SIG-M5 treated with dmso at 0.1 percent for 504 hours (cell line): ENCODE data around the gene LRP5.
A peak's percentile ranks its signal among the peaks of the same experiment; 100 is the strongest.
"Not testable (repeated sequence)": the region's sequence is repeated elsewhere in the genome, so short reads cannot be mapped to it uniquely, and the experiment has no call there.

Source experiments
- DNase-seq: peaks from one replicate; lab custom pipeline; 2025; ENCODE audit not compliant: unreplicated experiment; lab: John Stamatoyannopoulos, UW

LRP5 gene

GRCh38 chr11:68438658-68439259 is 126.4 kb downstream of the LRP5 start:
- DNase-seq: no peak

DNA sequence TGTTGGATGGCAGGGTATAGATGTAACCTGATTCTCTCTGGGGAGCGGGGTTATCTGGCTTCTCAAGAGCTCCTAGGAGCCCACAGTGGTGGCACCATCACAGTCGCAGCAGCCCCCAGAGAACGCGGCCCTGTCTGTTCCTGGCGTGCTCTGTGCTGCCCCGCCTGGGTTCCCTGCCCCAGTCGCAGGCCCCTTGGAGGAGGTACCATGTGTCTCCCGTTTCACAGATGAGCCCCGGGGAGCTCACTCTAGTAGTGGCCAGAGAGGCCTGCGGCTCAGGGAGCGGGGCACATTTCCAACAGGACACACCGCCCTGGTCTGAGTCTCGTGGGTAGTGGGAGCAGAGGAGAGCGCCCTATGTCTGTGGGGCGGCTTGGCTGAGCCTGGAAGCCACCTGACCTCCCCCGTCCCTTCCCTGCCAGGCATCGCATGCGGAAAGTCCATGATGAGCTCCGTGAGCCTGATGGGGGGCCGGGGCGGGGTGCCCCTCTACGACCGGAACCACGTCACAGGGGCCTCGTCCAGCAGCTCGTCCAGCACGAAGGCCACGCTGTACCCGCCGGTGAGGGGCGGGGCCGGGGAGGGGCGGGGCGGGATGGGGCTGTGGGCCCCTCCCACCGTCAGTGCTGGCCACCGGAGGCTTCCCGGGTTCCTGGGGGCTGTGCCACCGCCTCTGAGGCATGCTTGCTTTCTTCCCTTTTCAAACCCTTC is 127.1 kb downstream of the LRP5 start:
- DNase-seq: no peak

DNA sequence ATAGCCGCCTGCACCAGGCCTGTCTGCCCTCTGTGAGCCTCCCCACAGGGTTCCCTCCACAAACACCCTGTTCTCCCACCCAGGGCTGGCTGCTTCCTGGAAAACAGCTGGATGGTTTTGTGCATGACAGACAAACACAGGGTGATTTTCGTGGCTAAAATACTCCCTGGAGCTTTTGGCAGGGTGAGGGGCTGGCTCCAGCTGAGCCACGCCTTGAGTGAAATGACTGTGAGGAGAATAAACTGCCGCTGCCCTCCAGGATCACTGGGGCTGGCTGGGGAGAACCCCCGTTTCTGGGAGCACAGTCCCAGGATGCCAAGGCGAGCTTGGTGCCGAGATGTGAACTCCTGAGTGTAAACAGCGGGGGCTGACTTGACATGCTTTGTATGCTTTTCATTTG is 127.8 kb downstream of the LRP5 start:
- DNase-seq: no peak

DNA sequence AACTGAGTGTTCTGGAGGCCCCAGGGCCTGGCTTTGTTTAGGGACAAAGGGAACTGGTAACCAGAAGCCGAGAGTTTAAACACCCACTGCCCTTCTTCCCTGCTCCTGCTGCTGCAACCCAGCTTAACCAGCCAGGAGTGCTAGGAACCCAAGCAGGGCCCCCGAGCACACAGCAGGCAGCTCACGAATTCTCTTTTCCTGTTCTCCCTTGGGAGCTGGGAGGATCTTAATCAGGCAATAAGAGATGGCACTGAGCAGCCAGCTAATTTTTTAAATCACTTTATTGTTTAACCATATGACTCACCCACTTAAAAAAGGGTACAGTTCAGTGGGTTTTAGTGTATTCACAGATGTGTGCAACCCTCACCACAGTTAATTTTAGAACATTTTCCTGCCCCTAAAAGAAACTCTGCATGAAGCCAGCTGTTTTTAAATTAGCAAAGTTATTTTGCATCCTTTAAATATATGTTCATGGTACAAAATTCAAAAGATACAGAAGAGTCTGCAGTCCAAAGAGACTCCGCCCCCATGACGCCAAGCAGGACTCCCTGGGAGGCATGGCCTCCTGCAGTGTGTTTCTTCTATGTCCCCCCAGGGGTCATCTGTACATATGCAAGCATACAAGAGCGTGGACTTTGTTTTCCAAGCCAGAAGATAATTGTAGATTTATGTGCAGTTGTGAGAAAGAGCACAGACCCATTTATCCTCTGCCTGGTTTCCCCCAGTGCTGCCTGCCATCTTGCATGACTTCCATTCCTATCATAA is 129.3 kb downstream of the LRP5 start:
- no peak for DNase-seq

DNA sequence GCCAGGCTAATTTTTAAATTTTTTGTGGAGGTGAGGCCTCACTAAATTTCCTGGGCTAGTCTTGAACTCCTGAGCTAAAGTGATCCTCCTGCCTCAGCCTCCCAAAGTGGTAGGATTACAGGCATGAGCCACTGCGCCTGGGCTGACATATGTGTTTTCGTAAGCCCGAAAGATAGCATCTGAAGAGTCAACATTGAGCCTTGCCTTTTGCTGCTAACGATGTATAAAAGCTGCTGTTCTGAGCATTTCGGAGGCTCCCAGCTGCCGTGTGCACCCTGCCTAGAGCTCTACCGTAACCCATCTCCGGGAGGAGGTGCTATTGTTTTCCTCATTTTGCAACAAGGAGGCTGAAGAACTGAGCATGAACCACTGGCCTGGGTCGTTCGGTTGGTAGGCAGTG is 130.0 kb downstream of the LRP5 start:
- DNase-seq: no peak

GRCh38 chr11:68444566-68444965 is 132.2 kb downstream of the LRP5 start:
- no peak for DNase-seq

- no peak for DNase-seq
Measured at GRCh38 chr11:68445531-68446035, 133.2 kb downstream of the LRP5 start.

DNA sequence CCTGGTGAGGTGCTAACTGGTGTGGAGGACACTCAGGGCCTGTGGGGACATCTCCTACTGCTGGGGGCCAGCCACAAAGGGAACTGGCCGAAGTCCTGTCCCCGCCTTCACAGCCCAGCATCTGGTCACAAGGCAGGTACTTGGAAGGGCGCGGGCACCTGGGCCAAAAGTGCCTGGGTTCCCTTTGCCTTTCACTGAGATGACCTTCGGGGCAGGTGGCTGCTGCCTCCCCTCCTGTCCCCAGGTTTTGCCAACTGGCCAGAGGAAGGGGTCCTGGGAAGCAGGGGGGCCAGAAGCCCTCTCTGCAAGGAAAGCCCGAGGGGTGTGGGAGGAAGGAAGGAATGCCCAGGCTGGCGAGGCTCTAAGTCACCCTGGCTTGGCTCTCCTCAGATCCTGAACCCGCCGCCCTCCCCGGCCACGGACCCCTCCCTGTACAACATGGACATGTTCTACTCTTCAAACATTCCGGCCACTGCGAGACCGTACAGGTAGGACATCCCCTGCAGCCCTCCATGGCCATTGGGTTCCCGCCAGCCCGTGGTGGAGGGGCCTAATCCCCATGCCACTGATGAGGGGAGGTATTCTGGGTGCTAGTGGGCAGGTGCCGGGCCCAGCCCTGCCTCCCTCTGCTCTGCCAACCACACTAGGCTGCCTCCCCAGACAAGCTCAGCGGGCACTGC is 133.8 kb downstream of the LRP5 start:
- DNase-seq: no peak

GRCh38 chr11:68447015-68447801 is 134.8 kb downstream of the LRP5 start:
- DNase-seq: peak; percentile 39

DNA sequence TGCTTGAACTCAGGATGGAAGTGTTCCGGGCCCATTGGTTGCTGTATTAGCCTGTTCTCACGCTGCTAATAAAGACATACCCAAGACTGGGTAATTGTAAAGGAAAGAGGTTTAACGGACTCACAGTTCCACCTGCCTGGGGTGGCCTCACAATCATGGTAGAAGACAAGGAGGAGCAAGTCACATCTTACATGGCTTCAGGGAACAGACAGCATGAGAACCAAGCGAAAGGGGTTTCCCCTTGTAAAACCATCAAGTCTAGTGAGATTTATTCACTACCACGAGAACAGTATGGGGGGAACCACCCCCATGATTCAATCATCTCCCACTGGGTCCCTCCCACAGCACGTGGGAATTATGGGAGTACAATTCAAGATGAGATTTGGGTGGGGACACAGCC is 135.5 kb downstream of the LRP5 start:
- DNase-seq: not testable (repeated sequence)

GRCh38 chr11:68448604-68449011 is 136.2 kb downstream of the LRP5 start:
- DNase-seq: no peak

DNA sequence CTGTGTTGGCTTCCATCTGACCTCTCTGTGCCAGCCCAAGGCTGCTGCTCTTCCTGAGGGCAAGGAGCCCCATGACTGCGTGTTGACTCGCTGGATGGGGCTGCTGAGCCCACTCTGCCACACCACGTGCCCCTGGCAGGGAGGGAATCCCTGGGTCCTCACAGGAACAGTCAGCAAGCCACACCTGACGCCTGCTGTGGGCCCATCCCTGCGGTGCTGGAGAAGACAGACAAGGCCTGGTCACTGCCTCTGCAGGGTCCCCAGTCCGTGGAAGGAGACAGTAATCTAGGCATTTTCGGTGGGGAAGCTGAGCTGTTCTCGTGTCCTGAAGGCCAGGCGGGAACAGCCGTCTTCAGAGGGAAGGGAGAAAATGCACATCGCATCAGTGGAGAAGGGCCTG is 137.6 kb downstream of the LRP5 start:
- no peak for DNase-seq

DNA sequence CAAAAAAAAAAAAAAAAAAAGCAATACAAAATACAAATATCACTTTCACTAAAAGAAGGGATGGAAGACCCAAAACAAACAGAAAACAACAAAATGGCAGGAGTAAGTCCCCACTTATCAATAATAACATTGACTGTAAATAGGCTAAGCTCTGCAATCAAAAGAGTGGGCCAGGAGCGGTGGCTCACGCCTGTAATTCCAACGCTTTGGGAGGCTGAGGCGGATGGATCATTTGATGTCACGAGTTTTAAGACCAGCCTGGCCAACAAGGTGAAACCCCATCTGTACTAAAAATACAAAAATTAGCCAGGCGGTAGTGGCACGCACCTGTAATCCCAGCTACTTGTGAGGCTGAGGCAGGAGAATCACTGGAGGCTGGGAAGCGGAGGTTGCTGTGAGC is 138.3 kb downstream of the LRP5 start:
- DNase-seq: no peak

- no peak for DNase-seq
Measured at GRCh38 chr11:68454767-68455166, 142.4 kb downstream of the LRP5 start.

DNA sequence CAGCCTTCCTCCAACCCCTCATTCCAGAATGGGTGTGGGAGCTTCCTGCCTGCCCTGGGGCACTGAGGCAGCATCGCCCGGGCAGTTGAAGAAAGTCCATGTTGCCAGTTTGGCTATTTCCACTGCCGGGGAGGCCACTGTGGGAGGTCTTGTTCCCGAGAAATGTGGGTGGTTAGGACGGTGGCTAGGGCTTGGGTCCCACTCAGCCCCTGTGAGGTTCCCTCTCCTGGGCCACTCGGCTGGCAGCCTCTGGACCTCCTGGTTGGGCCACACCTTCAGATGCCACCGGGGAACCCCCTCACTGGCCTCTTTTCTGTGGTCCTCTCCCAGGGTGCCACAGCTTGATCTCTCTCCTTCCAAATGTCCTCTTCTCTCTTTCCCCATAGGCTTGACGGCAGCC is 143.1 kb downstream of the LRP5 start:
- no peak for DNase-seq

DNA sequence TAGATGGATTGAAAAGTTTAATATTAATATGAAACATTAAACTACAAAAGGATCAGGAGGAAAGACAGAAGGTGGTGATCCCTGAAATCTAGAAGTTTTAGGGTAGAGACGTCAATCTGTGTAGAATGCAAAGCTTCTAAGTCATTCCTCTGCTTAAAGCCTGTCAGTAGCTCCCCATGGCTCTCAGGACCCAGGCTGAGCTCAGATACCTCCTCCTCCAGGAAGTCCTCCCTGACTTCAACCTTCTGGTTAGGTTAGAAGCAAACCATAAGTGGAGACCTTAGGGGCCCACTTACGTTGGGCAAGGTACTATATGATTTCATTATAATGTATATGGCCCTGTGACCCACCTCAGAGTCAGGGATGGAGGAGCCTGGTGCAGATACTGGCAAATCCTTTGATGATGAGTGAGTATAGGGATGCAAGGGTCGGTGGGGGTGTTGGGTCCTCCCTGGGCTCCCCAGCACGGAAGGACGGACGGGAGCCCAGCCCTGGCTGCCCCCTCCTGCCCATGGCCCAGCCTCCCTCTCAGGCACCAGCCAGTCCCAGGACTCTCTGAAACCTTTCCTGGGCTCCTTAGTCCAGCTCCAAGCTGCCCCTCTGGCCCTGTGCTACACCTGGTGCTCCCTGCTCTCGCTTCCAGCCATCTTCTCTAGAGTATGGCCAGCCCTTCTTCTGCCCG is 145.0 kb downstream of the LRP5 start:
- DNase-seq: no peak

DNA sequence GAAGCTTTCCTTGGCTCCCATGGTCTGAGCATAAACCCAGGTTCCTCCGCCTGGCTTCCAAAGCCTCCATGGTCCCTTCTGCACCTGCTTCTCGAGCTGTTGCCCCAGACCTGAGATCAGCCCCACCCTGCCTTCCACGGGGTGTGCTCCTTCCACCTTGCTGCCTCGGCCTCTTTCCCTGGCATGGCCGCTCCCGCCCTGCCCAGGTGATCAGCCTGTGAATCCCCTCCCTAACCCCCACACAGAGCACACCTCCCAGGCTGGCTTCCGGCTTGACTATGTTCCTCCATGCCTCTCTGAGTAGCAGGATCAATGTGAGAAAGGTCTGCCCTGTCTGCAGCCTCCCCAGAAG is 145.5 kb downstream of the LRP5 start:
- DNase-seq: no peak

DNA sequence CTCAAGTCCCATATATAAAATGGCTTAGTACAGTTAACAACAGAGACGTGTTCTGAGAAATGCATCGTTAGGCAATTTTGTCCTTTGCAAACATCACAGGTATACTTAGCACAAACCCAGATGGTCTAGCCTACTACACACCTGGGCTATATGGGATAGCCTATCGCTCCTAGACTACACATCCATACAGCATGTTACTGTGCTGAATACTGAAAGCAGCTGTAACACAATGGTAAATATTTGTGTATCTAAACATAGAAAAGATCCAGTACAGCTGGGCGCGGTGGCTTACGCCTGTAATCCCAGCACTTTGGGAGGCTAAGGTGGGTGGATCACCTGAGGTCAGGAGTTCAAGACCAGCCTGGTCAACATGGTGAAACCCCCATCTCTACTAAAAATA is 145.9 kb downstream of the LRP5 start:
- not testable (repeated sequence) for DNase-seq

- DNase-seq: peak; percentile 98
Measured at GRCh38 chr11:68459886-68460740, 147.7 kb downstream of the LRP5 start.
